Activated gamma-delta T cell treated with anti-CD3 and anti-CD28 coated beads, Interleukin-2, amount 50 U/mL, for 16 hours (primary cell): ENCODE measurements around the gene SLC35F4.
"Not testable (repeated sequence)": the region's sequence is repeated elsewhere in the genome, so short reads cannot be mapped to it uniquely, and the experiment has no call there.

Source experiments
- DNase-seq: peaks from one replicate; pipeline ENCODE4 v3.0.0-alpha.2; 2020; ENCODE audit warnings: low read depth

The SLC35F4 gene

GRCh38 chr14:57722141-57722540 is 143.8 kb downstream of the SLC35F4 start:
- DNase-seq, result not testable (repeated sequence)

- no peak for DNase-seq
Observed at GRCh38 chr14:57714487-57714931, 151.4 kb downstream of the SLC35F4 start.

- DNase-seq, result no peak
Observed at GRCh38 chr14:57712698-57713097, 153.2 kb downstream of the SLC35F4 start.

- no peak for DNase-seq
Observed at GRCh38 chr14:57712102-57712501, 153.8 kb downstream of the SLC35F4 start.

- no peak for DNase-seq
Observed at GRCh38 chr14:57709909-57710308, 156.0 kb downstream of the SLC35F4 start.

GRCh38 chr14:57709086-57709485 is 156.8 kb downstream of the SLC35F4 start:
- DNase-seq, result not testable (repeated sequence)

- no peak for DNase-seq
Observed at GRCh38 chr14:57707219-57707618, 158.7 kb downstream of the SLC35F4 start.

GRCh38 chr14:57704763-57705162 is 161.1 kb downstream of the SLC35F4 start:
- no peak for DNase-seq

- DNase-seq, result no peak
Observed at GRCh38 chr14:57699947-57700346, 165.9 kb downstream of the SLC35F4 start.

GRCh38 chr14:57692671-57693070 is 173.2 kb downstream of the SLC35F4 start:
- DNase-seq, result no peak

- no peak for DNase-seq
Observed at GRCh38 chr14:57687416-57687815, 178.5 kb downstream of the SLC35F4 start.

GRCh38 chr14:57686304-57686703 is 179.6 kb downstream of the SLC35F4 start:
- no peak for DNase-seq

- no peak for DNase-seq
Observed at GRCh38 chr14:57671021-57671420, 194.9 kb downstream of the SLC35F4 start.

- DNase-seq, result no peak
Observed at GRCh38 chr14:57660208-57660607, 205.7 kb downstream of the SLC35F4 start.

GRCh38 chr14:57659052-57659451 is 206.8 kb downstream of the SLC35F4 start:
- DNase-seq, result no peak

- no peak for DNase-seq
Observed at GRCh38 chr14:57657487-57657886, 208.4 kb downstream of the SLC35F4 start.

- DNase-seq, result no peak
Observed at GRCh38 chr14:57656853-57657252, 209.0 kb downstream of the SLC35F4 start.

GRCh38 chr14:57652769-57653168 is 213.1 kb downstream of the SLC35F4 start:
- DNase-seq, result no peak

- DNase-seq, result no peak
Observed at GRCh38 chr14:57641776-57642175, 224.1 kb downstream of the SLC35F4 start.

- DNase-seq, result no peak
Observed at GRCh38 chr14:57640036-57640435, 225.9 kb downstream of the SLC35F4 start.

- no peak for DNase-seq
Observed at GRCh38 chr14:57637901-57638300, 228.0 kb downstream of the SLC35F4 start.

GRCh38 chr14:57634335-57634734 is 231.6 kb downstream of the SLC35F4 start:
- DNase-seq, result no peak

GRCh38 chr14:57632649-57633048 is 233.2 kb downstream of the SLC35F4 start:
- no peak for DNase-seq

- DNase-seq, result no peak
Observed at GRCh38 chr14:57617510-57617909, 248.4 kb downstream of the SLC35F4 start.

- DNase-seq, result no peak
Observed at GRCh38 chr14:57612946-57613345, 252.9 kb downstream of the SLC35F4 start.
